Measurements from ENCODE around the gene OR14A16.

OR14A16 gene

GRCh38 chr1:247843411-247843810 lies 19.5 kb upstream of the OR14A16 start:
- Mint-ChIP-seq H3K4me1 (no peaks in the 10 kb centered on the region), H3K27ac (ENCODE audit: low read depth) (no peak overlapping the region), H3K9me3 (peaks cover 5% of the 10 kb centered on the region), H3K36me3 (ENCODE audit: insufficient read depth) (no peaks in the 10 kb centered on the region), H3K27me3 (no peaks in the 10 kb centered on the region), H3K4me3 (no peak overlapping the region)
- ATAC-seq (replicated peaks; ENCODE audit: extremely low read depth, poor library complexity, severe bottlenecking): no peak
- DNase-seq (ENCODE audit: low spot score in 2 of 2): no peak

GRCh38 chr1:247841796-247842195 lies 17.9 kb upstream of the OR14A16 start, which contains the start of gene OR11L1:
TSS of gene OR11L1 (minus strand) at chr1:247841896. CDS start at chr1:247841896, 0 bp downstream.
- Mint-ChIP-seq H3K9me3 (peaks cover 7% of the 10 kb centered on the region), H3K36me3 (ENCODE audit: insufficient read depth) (no peaks in the 10 kb centered on the region), H3K4me1 (no peaks in the 10 kb centered on the region), H3K27ac (ENCODE audit: low read depth) (no peak within 1 kb of the TSS), H3K27me3 (no peaks in the 10 kb centered on the region), H3K4me3 (no peak within 1 kb of the TSS)
- DNase-seq (ENCODE audit: low spot score in 2 of 2) (no peak), ATAC-seq (replicated peaks; ENCODE audit: extremely low read depth, poor library complexity, severe bottlenecking) (no peak)

- no peaks in the 10 kb centered on the region for H3K4me1 Mint-ChIP-seq
- peaks cover 10% of the 10 kb centered on the region for H3K9me3 Mint-ChIP-seq
- no peak for DNase-seq (ENCODE audit: low spot score in 2 of 2)
- no peak overlapping the region for H3K4me3 Mint-ChIP-seq
- no peaks in the 10 kb centered on the region for H3K36me3 Mint-ChIP-seq (ENCODE audit: insufficient read depth)
- ATAC-seq (replicated peaks; ENCODE audit: extremely low read depth, poor library complexity, severe bottlenecking): no peak
- H3K27ac Mint-ChIP-seq (ENCODE audit: low read depth): no peak overlapping the region
- H3K27me3 Mint-ChIP-seq: no peaks in the 10 kb centered on the region
Measured at GRCh38 chr1:247840818-247841217, 16.9 kb upstream of the OR14A16 start.

- DNase-seq (ENCODE audit: low spot score in 2 of 2) (no peak), ATAC-seq (replicated peaks; ENCODE audit: extremely low read depth, poor library complexity, severe bottlenecking) (no peak)
- H3K27ac Mint-ChIP-seq (ENCODE audit: low read depth): no peak overlapping the region
- H3K36me3 Mint-ChIP-seq (ENCODE audit: insufficient read depth): no peaks in the 10 kb centered on the region
- H3K27me3 Mint-ChIP-seq: no peaks in the 10 kb centered on the region
- H3K9me3 Mint-ChIP-seq: peaks cover 11% of the 10 kb centered on the region
- no peaks in the 10 kb centered on the region for H3K4me1 Mint-ChIP-seq
- H3K4me3 Mint-ChIP-seq: no peak overlapping the region
Measured at GRCh38 chr1:247833601-247834000, 9.7 kb upstream of the OR14A16 start.

- ATAC-seq (replicated peaks; ENCODE audit: extremely low read depth, poor library complexity, severe bottlenecking): no peak
- Mint-ChIP-seq H3K4me3 (no peak overlapping the region), H3K4me1 (no peaks in the 10 kb centered on the region)
Measured at GRCh38 chr1:247829656-247830055, 5.7 kb upstream of the OR14A16 start.

GRCh38 chr1:247825362-247825761 lies 1.4 kb upstream of the OR14A16 start:
- DNase-seq (ENCODE audit: low spot score in 2 of 2) (no peak), ATAC-seq (replicated peaks; ENCODE audit: extremely low read depth, poor library complexity, severe bottlenecking) (no peak)
- Mint-ChIP-seq H3K36me3 (ENCODE audit: insufficient read depth) (no peaks in the 10 kb centered on the region), H3K9me3 (no peaks in the 10 kb centered on the region), H3K4me1 (no peaks in the 10 kb centered on the region), H3K27me3 (no peaks in the 10 kb centered on the region), H3K4me3 (no peak overlapping the region), H3K27ac (ENCODE audit: low read depth) (no peak overlapping the region)

More at GRCh38 chr1:247829656-247830055, 5.7 kb upstream of the OR14A16 start:
- Mint-ChIP-seq H3K36me3 (ENCODE audit: insufficient read depth) (no peaks in the 10 kb centered on the region), H3K27me3 (no peaks in the 10 kb centered on the region), H3K9me3 (peaks cover 5% of the 10 kb centered on the region), H3K27ac (ENCODE audit: low read depth) (no peak overlapping the region)
- no peak for DNase-seq (ENCODE audit: low spot score in 2 of 2)

GRCh38 chr1:247822060-247822459 lies 1.9 kb downstream of the OR14A16 start:
- Mint-ChIP-seq H3K27ac (ENCODE audit: low read depth) (no peak overlapping the region), H3K4me3 (no peak overlapping the region), H3K4me1 (no peaks in the 10 kb centered on the region), H3K27me3 (no peaks in the 10 kb centered on the region), H3K9me3 (peaks cover 4% of the 10 kb centered on the region), H3K36me3 (ENCODE audit: insufficient read depth) (no peaks in the 10 kb centered on the region)
- ATAC-seq (replicated peaks; ENCODE audit: extremely low read depth, poor library complexity, severe bottlenecking) (no peak), DNase-seq (ENCODE audit: low spot score in 2 of 2) (no peak)

- Mint-ChIP-seq H3K9me3 (peaks cover 15% of the 10 kb centered on the region), H3K4me3 (no peak overlapping the region), H3K27me3 (no peaks in the 10 kb centered on the region), H3K36me3 (ENCODE audit: insufficient read depth) (no peaks in the 10 kb centered on the region), H3K27ac (ENCODE audit: low read depth) (no peak overlapping the region), H3K4me1 (no peaks in the 10 kb centered on the region)
- no peak for ATAC-seq (replicated peaks; ENCODE audit: extremely low read depth, poor library complexity, severe bottlenecking)
- no peak for DNase-seq (ENCODE audit: low spot score in 2 of 2)
Measured at GRCh38 chr1:247812637-247813036, 11.3 kb downstream of the OR14A16 start.

- Mint-ChIP-seq H3K27ac (ENCODE audit: low read depth) (no peak overlapping the region), H3K4me1 (no peaks in the 10 kb centered on the region), H3K36me3 (ENCODE audit: insufficient read depth) (no peaks in the 10 kb centered on the region), H3K9me3 (peaks cover 5% of the 10 kb centered on the region), H3K4me3 (no peak overlapping the region), H3K27me3 (no peaks in the 10 kb centered on the region)
- ATAC-seq (replicated peaks; ENCODE audit: extremely low read depth, poor library complexity, severe bottlenecking) (no peak), DNase-seq (ENCODE audit: low spot score in 2 of 2) (no peak)
Measured at GRCh38 chr1:247797518-247797917, 26.4 kb downstream of the OR14A16 start.

- DNase-seq (ENCODE audit: low spot score in 2 of 2): no peak
- no peak overlapping the region for H3K4me3 Mint-ChIP-seq
- no peaks in the 10 kb centered on the region for H3K27me3 Mint-ChIP-seq
- no peaks in the 10 kb centered on the region for H3K4me1 Mint-ChIP-seq
- no peaks in the 10 kb centered on the region for H3K9me3 Mint-ChIP-seq
- H3K36me3 Mint-ChIP-seq (ENCODE audit: insufficient read depth): no peaks in the 10 kb centered on the region
- H3K27ac Mint-ChIP-seq (ENCODE audit: low read depth): no peak overlapping the region
- ATAC-seq (replicated peaks; ENCODE audit: extremely low read depth, poor library complexity, severe bottlenecking): no peak
Measured at GRCh38 chr1:247769603-247770002, 54.3 kb downstream of the OR14A16 start.

Measured in central memory CD8-positive, alpha-beta T cell (primary cell).